Smooth muscle cell of the brain vasculature (primary cell): ENCODE data around the gene NPC1L1.
"Not testable (repeated sequence)": the region's sequence is repeated elsewhere in the genome, so short reads cannot be mapped to it uniquely, and the experiment has no call there.

Experiments
- DNase-seq: peaks from one replicate; pipeline ENCODE4 v3.0.0-alpha.2; 2012; ENCODE audit warnings: low read depth, low spot score

The NPC1L1 gene

DNA sequence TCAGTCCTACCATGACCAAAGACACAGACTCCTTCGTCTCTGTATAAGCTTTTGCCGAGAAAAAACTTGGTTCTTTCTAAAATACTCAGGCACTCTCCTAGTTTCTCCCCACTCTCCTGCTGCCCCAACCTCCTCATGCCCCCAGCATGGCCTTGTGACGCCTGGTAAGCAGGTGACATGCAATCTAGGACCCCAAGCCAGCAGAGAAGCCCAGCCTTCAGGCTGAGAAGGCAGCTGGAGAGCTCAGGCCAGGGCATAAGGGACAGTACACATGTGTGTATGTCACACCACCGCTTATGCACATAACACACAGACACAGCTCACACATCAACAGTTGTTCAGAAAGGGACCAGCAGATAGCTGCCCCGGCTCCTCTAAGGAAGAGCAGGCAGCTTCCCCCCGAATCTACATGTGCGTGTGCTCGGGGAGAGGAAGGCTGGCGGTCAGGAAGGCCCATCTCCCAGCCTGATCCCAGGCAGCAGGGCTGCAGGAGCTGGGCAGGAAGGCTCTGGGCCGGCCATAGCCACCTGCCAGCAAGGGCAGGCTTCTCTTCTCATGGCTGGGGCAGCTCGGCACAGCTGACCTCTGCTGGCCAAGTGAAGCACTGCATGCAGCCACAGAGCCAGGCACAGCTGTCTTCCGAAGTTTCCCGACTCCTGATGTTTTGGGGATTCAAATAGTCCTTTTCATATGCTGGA is 24.1 kb upstream of the NPC1L1 start:
- no peak for DNase-seq

DNA sequence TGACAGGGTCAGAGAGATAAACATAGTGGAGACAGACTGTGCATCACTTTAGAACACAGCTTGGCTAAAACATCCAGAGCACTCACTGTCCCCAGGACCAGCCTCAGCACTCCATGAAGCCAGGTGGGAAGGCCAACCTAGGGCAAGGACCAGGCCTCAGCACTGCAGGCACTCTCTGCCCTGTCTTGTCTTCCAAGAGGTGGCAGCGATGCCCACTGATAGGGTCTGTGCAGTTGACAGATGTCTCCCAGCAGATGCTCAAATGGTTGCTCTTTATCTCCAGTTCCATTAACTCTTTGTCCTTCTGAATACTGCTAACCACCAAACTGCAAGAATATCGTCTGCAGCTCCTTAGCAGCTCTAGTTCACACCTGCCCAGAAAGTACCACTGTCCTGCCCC is 23.5 kb upstream of the NPC1L1 start:
- no peak for DNase-seq

DNA sequence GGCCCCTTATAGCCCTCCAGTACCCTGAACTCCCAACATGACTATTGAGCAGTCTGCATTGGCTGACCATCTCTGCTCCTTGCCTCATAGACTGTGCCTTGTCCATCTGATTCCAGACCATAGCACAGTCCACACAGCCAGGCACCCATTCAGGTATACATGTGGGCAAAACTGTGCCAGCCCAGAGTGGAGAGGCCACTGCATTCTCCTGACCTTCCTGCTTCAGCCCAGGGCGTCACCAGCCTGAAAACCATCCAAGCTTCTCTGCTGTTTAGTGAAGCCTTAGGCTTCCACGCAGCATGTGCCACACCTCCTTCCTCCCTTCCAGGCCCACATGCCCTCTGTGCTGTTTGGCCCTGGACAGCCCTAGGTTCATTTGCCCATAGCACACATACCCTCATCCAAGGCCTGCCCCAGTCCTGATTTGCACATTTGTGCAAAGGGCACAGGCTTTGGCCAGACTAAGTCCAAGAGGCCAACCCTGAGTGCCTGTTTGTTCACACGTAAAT is 22.1 kb upstream of the NPC1L1 start:
- DNase-seq = no peak

DNA sequence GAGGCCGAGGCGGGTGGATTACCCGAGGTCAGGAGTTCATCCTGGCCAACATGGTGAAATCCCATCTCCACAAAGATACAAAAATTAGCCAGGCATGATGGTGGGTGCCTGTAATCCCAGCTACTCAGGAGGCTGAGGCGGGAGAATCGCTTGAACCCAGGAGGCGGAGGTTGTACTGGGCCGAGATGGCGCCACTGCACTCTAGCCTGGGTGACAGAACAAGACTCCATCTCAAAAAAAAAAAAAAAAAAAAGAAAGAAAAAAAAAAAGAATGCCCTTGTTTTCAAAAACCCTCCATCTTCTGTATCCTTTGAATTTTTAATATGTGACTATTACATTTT is 21.5 kb upstream of the NPC1L1 start:
- DNase-seq = not testable (repeated sequence)

DNA sequence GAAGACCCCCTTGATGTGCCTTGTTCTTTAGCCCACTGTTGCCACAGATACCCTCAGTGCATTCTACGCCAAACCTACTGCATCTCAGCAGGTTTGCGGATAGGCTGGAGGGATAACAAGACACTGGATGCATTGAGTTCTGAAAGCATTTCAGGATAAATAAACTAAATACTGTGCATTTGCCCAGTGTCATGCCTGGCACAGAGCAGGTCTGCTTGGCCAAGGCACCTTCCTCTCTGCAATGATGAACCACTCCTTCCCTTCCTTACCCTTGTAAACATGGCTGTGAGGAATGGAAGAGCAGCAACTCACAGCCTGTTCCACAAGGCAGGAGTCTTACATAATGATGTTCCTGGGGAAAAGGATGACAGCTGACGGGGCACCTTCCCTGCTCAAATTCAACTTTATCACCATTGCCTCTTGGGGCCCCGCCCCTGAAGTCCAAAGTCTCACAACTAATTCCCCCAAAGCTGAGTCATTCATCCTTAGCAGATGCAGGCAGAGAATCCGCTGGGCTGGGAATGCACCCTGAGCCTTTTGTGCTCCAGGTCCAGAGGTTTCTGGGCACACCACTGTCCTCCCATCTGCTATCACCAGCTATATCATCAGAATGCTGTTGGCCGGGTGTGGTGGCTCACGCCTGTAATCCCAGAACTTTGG is 21.0 kb upstream of the NPC1L1 start:
- DNase-seq = no peak

DNA sequence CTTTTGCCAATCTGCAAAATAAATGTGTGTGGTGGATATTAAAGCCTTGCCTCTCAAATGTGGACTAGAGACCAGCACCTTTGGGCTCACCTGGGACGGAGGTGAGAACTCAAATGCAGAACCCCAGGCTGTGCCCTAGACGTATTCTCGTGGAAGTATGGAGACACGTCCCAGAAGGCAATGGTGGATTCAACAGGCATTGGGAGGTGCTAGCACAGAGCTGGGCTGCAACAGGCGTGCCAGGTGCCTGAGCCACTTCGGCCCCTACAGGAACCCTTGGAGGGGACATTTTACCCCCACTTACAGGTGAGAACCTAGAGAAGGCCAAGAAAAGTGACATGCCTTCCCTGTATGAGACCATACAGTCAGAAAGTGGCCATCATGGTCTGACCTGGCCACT is 20.4 kb upstream of the NPC1L1 start:
- no peak for DNase-seq

DNA sequence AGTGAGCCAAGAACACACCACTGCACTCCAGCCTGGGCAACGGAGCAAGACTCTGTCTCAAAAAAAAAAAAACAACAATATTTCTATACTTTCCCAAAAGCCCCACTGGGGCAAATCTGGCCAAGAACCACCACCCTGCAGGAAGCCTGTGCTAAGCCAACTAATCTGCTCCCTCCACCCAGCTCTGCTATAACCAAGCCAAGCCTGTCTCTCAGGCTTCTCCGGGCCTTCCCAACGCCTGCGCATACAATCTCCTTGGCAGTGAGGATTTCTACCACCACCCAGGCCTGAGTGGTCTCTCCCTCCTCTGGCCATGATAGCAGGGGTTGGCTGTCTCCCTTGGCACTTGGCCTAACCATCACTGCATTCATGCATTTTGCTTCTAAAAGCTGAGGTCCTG is 18.4 kb upstream of the NPC1L1 start:
- DNase-seq = no peak

DNA sequence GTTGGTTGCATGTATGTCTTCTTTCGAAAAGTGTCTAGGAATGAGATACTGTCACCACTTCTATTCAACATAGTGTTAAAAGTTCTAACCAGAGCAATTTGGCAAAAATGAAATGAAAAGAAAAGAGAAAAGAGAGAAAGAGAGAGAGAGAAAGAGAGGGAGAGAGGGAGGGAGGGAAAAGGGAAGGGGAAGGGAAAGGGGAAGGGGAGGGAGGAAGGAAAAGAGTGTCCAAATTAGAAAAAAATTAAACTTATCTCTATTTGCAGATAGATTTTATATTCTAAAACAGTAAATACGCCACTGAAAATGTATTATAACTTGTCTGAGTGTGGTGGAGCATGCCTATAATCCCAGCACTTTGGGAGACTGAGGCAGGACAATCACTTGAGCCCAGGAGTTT is 16.4 kb upstream of the NPC1L1 start:
- no peak for DNase-seq

DNA sequence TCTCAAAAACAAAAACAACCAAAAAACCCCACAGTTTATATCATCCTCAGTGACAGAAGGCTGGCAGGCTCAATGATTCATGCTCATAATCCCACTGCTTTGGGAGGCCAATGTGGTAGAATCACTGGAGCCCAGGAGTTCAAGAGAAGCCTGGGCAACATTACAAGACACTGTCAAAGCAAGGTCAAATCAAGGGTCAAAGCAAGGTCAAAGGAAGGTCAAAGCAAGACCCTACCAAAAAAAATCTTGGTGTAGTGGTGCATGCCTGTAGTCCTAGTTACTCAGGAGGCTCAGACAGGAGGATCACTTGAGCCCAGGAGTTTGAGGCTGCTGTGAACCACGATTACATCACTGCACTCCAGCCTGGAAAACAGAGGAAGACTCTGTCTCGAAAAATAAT is 14.2 kb upstream of the NPC1L1 start:
- no peak for DNase-seq

DNA sequence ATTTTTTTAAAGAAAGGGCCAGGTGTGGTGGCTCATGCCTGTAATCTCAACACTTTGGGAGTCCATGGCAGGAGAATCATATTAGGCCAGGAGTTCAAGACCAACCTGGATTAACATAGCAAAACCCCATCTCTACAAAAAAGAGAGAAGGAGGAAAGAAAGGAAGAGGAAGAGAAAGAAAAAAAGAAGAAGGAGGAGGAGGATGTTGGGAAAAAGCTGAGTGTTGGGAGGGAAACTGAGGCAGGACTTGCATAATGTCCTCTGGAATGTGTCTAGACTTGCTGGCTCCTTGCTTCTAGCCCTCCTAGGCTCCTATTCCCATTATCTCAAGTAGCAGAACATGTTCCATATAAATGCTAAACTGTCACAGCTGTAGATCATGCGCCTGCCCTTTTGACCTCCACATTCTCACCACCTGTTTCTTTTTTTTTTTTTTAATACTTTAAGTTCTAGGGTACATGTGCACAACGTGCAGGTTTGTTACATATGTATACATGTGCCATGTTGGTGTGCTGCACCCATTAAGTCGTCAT is 11.4 kb upstream of the NPC1L1 start:
- DNase-seq = not testable (repeated sequence)

DNA sequence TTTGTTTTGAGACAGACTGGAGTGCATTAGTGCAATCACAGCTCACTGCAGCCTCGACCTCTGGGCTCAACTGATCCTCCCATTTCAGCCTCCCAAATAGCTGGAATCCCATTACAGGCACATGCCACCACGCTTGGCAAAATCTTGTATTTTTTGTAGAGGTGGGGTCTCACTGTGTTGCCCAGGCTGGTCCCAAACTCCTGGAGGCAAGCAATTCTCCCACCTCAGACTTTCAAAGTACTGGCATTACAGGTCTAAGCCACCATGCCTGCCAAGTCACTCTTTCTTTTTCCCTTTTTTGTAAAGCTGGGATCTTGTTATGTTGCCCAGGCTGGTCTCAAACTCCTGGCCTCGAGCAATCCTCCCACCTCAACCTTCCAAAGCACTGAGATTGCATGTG is 8.3 kb upstream of the NPC1L1 start:
- DNase-seq = no peak

DNA sequence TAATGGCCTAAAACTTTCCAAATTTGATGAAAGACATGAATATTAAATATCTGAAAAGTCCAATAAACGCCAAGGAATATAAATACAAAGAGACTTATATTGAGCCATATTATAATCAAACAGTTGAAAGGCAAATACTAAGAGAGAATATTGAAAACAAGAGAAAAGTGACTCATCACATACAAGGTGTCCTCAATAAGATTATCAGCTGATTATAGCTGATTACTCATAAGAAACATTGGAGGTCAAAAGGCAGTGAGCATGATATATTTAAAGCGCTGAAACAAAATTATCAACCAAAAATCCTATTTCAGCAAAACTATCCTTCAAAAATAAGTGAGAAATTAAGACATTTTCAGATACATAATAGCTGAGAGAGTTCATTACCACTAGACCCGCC is 7.8 kb upstream of the NPC1L1 start:
- DNase-seq = no peak

DNA sequence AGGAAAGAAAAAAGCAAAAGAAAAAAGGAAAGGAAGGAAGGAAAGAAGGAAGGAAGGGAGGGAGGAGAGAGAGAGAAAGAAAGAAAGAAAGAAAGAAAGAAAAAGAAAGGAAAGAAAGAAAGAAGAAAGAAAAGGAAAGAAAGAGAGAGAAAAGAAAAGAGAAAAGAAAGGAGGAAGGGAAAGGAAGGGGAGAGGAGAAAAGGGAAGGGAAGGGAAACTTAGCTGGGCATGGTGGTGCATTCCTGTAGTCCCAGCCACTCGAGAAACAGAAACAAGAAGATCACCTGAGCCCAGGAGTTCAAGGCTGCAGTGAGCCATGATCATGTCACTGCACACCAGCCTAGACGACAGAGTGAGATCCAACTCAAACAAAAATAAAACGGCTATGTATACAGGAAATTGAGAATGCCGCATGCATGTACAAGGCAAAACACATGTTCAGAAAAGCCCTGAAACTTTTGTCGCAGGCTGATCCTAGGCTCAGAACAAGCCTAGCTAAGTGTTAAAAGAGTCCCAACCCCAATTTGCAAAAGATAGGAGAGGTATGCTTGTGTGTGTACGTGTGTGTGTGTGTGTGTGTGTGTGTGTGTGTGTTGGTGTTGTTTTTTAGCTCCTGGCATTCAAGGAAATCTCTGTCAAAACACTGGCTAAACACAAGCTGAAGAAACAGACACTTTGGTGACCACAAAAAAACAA is 6.6 kb upstream of the NPC1L1 start:
- peak; percentile 39 for DNase-seq

DNA sequence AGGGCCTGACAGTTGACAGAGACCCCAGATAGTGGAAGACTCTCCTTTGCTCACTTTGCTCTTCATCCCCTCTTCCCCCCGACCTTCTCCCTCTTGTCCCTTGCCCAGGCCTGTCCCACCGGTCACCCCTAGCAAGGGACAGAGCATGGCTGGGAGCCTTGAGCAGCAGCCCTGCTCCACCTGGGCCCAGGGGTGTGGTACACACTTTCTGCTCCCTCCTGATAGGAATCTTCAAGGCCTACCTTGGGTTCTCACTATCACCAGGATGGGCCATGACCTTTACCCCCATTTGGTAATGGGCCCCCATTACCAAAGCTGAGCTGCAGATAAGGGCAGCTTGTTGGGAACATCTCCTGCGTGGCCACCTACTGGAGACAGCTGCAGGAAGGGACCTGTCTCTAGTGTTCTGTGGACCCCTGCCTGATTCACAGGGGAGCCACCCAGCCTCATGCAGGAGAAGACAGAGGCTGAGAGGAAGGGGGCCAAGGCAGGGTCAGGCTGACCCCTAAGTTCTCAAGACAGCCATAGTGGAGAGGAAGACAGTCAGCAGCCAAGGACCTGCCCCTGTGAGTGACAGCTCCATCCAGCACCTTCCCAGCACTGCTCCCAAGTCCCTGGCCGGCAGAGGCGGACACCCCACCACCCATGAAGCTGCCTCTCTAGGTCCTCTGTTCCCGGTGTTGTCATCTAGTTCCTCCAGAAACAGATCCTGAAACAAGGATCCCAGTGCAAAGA is 913 bp upstream of the NPC1L1 start:
- no peak for DNase-seq

DNA sequence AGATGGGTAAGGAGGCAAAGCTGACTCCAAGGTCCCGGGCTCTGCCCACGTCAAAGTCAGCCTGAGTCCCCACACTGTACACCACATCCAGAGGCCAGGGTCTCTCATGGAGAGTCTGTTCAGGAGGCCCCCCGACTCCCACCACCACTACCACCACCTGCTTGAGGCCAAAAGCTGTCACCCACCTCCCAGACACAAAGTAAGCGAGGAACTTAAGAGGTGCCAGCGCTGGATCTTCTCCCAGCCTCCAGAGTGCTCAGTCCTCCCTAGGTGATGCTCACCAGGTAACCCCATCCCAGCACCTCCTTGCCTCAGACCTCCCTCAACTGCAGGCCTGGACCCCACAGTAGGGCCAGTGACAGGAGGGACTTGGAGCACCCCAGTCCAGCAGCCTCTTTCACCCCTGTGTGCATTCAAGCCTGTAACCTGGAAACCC is 520 bp downstream of the NPC1L1 start:
- DNase-seq = no peak

DNA sequence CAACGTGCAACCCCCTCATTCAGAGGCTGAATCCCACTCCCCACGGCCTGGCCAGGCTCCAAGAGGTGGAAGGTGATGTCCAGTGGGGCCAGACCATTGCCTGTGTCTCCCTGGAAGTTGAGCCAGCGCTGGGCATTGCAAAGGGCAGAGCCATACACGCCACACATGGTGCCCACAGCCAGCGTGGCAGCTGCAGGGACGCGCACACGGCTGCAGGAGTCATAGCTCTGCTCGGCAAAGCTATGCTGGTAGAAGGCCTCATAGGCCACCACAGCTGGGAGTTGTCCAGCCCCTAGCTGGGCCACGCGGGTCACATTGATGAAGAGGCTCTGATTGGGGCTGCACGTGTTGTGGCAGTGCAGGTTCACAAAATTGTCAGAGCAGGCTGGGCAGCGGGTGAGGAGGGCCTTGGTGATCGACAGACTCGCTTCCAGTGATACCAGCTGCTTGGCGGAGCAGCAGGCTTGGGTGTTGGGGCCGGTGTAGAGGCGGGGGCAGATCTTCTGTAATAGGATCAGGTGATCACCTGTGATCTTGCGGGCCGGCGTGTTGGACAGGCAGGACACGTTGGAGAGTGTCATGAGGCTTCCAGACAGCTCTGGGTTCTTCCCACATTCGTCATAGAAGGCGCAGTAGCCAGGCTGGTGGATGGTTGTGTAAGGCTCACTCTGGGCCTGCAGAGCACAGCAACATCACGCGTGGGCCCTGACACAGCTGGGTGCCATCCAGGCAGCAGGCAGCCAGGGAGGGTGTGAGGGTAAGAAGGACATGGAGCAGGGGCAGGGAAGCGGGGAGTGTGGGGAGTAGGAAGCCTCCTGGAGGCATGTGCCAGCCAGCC is 1.2 kb downstream of the NPC1L1 start:
- DNase-seq = no peak

DNA sequence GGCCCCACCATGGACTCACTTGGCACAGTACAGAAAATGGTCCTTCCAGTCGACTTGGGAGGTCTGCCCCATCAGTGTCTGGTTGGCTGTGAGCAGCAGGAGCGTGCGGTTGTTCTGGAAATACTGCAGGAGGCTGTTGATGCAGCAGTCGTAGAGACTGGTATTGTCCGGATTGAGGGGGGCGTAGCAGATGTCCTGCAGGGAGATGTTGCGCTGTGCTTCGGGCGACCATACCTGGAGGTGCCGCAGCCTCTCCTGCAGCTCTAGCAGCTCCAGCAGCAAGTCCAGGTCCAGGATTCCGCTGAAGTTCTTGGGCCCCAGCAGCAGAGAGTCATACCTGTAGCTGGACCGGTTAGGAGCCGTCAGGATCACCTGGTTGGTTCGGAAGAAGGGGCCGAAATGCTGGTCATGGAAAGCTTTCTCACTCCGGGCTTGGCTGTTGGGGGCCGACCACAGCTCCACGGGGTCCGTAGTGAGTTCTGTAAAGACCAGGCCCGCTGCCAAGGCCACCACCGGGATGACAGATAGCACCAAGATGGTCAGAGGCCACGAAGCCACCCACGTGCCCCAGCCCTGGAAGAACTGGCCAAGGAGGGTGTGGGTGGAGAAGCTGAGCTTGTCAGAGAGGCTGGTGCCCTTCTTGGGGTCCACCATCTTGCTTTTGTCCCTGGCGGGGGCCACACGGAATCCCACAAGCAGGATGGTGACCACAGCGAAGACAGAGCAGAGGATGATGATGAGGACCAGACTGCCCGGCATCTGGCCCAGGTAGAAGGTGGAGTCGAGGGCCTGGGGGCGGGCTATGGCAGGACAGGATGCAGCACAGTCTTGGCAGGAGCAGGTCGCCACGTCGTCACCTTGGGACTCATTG is 2.1 kb downstream of the NPC1L1 start:
- DNase-seq = no peak

DNA sequence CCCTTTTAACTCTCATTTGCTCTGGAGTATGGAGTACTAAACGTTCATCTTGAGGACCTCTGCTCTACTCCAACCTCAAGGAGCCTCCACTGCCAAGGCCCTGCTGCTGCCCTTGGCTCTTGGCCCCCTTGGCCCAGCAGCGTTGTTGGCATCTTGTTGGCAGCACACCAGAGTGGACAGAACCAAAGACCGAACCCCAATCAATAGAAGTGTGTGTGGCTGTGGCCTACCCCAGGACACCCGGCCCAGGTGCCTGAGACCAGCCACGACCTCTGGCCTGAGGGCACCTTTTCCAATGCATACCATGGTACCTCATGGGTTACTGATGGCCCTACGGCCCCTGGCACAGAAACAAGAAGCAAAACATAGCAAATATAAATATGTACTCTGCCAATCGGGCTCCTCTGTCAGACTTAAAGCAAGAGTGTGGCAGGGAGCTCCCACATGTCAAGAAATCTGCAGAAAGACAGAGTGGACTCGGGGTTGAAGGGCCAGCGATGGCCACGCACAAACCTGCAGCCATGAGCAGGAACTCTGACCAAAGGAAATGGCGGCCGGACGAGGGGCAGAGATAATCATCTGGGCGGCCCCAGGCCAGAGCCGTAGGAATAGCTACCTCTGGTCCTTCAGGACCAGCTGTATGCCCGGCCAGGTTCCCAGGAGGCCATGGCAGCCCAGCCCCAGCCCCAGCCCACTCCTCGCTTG is 2.9 kb downstream of the NPC1L1 start:
- no peak for DNase-seq

DNA sequence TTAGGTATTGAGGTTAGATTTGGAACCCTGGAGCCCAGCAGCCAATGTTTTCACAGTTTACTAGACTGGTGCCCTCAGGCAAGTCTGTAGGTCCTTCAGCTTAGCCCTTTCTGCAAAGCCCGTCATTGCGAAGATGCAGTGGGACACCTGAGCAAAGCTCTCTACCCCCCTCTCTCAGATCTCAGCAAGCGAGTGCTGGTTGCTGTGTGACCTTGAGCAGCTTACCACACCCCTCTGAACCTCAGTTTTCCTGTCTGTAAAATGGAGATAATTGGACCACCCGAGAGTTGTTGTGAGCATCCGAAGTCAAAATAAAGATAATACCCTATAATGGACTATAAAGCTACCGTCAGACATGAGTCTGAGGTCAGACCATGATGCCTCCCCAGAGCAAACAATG is 3.7 kb downstream of the NPC1L1 start:
- DNase-seq = no peak
